Smooth muscle cell (in vitro differentiated cells): Measurements from ENCODE around the gene UBE2J2. TPM values are rescaled to one million over a fixed set of nuclear protein-coding genes. Genes with fewer than 3 reads are reported as not detected.

ENCODE experiments used
- DNase-seq: peaks from one replicate; lab custom pipeline; 2025; ENCODE audit not compliant: unreplicated experiment; lab: John Stamatoyannopoulos, UW
- H2AFZ ChIP-seq: fragments of 200-600 bp; sonication (generic); 2 replicates; pipeline ENCODE4 v1.6.0; 2016; ENCODE audit warnings: antibody characterized with exemption, low read depth, mild to moderate bottlenecking
- H3F3A ChIP-seq: fragments of 200-600 bp; sonication (generic); 2 replicates; pipeline ENCODE4 v1.6.0; 2017; ENCODE audit warnings: antibody characterized with exemption, low read depth
- H3K27ac ChIP-seq: fragments of 200-600 bp; sonication (generic); 2 replicates; pipeline ENCODE4 v1.5.1; 2016; ENCODE audit warnings: low read depth, mild to moderate bottlenecking
- H3K27me3 ChIP-seq: fragments of 200-600 bp; sonication (generic); 2 replicates; pipeline ENCODE4 v1.6.1; 2016; ENCODE audit warnings: low read depth, mild to moderate bottlenecking
- H3K36me3 ChIP-seq: fragments of 200-600 bp; sonication (generic); 2 replicates; pipeline ENCODE4 v1.5.1; 2016; ENCODE audit warnings: low read depth
- H3K4me1 ChIP-seq: fragments of 200-600 bp; sonication (generic); 2 replicates; pipeline ENCODE4 v1.5.1; 2016; ENCODE audit warnings: low read depth
- H3K4me2 ChIP-seq: fragments of 200-600 bp; sonication (generic); 2 replicates; pipeline ENCODE4 v1.6.0; 2016; ENCODE audit warnings: mild to moderate bottlenecking
- H3K4me3 ChIP-seq: fragments of 200-600 bp; sonication (generic); 2 replicates; pipeline ENCODE4 v1.5.1; 2016; ENCODE audit warnings: mild to moderate bottlenecking
- H3K79me2 ChIP-seq: fragments of 200-600 bp; sonication (generic); 2 replicates; pipeline ENCODE4 v1.6.0; 2016; ENCODE audit warnings: low read depth, mild to moderate bottlenecking
- H3K9ac ChIP-seq: fragments of 200-600 bp; sonication (generic); 2 replicates; pipeline ENCODE4 v1.6.0; 2016; ENCODE audit warnings: low read depth
- H3K9me3 ChIP-seq: fragments of 200-600 bp; sonication (generic); replicated peaks from 2 replicates; pipeline ENCODE4 v1.5.1; 2016; ENCODE audit warnings: low read depth
- H4K20me1 ChIP-seq: fragments of 200-600 bp; sonication (generic); 2 replicates; pipeline ENCODE4 v1.6.0; 2016; ENCODE audit warnings: low read depth
- WGBS: methylation state at CpG from one replicate; pipeline ENCODE4 v1.1.7; 2016; ENCODE audit warnings: low lambda C conversion rate; 5-methylcytosine and 5-hydroxymethylcytosine counted together
- polyA plus RNA-seq: library from polyadenylated mRNA; unstranded; fragments of >200 nt; fragmentation: Nextera tagmentation; extraction: Ambion mirVana; gene quantifications from 2 replicates; pipeline ENCODE4 v1.2.1, GENCODE V29; 2016
- total RNA-seq: library from RNA; depleted of rRNA; stranded (reverse); fragments of >200 nt; gene quantifications from 2 replicates; pipeline ENCODE4 v1.2.3, GENCODE V29; 2014
- TF ChIP-seq, protein P1 (sequence below): fragments of 200-600 bp; sonication (generic); IDR thresholded peaks from 2 replicates; pipeline ENCODE4 v1.5.1; 2017; ENCODE audit warnings: borderline replicate concordance, mild to moderate bottlenecking, antibody characterized with exemption; ENCODE audit not compliant: insufficient read depth, poor library complexity, severe bottlenecking

The UBE2J2 gene
- total and polyA plus RNA-seq, 2 experiments from 2014 or later: 30.2 to 72.9 TPM

GRCh38 chr1:1244192-1244811 lies 29.4 kb downstream of the UBE2J2 start:
- no peak for DNase-seq
- Histone ChIP-seq H3K4me1 (peaks cover 9% of the 10 kb centered on the region), H3K79me2 (no peaks in the 10 kb centered on the region), H3K27me3 (no peaks in the 10 kb centered on the region), H3K36me3 (no peaks in the 10 kb centered on the region), H3K4me2 (no peak overlapping the region), H3F3A (no peaks in the 10 kb centered on the region), H4K20me1 (peaks cover 17% of the 10 kb centered on the region), H3K27ac (no peak overlapping the region), H3K9ac (no peak overlapping the region), H3K4me3 (no peak overlapping the region), H2AFZ (no peak overlapping the region), H3K9me3 (no peaks in the 10 kb centered on the region)
- TF ChIP-seq, protein P1, sequence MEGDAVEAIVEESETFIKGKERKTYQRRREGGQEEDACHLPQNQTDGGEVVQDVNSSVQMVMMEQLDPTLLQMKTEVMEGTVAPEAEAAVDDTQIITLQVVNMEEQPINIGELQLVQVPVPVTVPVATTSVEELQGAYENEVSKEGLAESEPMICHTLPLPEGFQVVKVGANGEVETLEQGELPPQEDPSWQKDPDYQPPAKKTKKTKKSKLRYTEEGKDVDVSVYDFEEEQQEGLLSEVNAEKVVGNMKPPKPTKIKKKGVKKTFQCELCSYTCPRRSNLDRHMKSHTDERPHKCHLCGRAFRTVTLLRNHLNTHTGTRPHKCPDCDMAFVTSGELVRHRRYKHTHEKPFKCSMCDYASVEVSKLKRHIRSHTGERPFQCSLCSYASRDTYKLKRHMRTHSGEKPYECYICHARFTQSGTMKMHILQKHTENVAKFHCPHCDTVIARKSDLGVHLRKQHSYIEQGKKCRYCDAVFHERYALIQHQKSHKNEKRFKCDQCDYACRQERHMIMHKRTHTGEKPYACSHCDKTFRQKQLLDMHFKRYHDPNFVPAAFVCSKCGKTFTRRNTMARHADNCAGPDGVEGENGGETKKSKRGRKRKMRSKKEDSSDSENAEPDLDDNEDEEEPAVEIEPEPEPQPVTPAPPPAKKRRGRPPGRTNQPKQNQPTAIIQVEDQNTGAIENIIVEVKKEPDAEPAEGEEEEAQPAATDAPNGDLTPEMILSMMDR: no peak
- WGBS: 93% methylated on average over 28 of the region's 30 CpGs

- TF ChIP-seq, protein P1: no peak
- Histone ChIP-seq H3K4me1 (peaks cover 9% of the 10 kb centered on the region), H4K20me1 (peaks cover 17% of the 10 kb centered on the region), H3K4me3 (no peak overlapping the region), H3F3A (no peaks in the 10 kb centered on the region), H3K4me2 (no peak overlapping the region), H2AFZ (no peak overlapping the region), H3K27me3 (no peaks in the 10 kb centered on the region), H3K27ac (no peak overlapping the region), H3K79me2 (no peaks in the 10 kb centered on the region), H3K9me3 (no peaks in the 10 kb centered on the region), H3K36me3 (no peaks in the 10 kb centered on the region), H3K9ac (no peak overlapping the region)
- 77% methylated on average over 18 of the region's 23 CpGs for WGBS
- no peak for DNase-seq
These were observed 29.9 kb downstream of the UBE2J2 start for GRCh38 chr1:1243807-1244191.

GRCh38 chr1:1243266-1243660 lies 30.4 kb downstream of the UBE2J2 start:
- WGBS: 98% methylated on average over 16 of the region's 23 CpGs

More at GRCh38 chr1:1243266-1243660, 30.4 kb downstream of the UBE2J2 start:
- H3K9ac ChIP-seq: no peak overlapping the region
- peaks cover 9% of the 10 kb centered on the region for H3K4me1 ChIP-seq
- no peak overlapping the region for H3K27ac ChIP-seq
- H3K36me3 ChIP-seq: no peaks in the 10 kb centered on the region
- no peaks in the 10 kb centered on the region for H3K27me3 ChIP-seq
- TF ChIP-seq, protein P1: no peak
- H3K79me2 ChIP-seq: no peaks in the 10 kb centered on the region
- no peak for DNase-seq
- no peak overlapping the region for H3K4me3 ChIP-seq
- H3K4me2 ChIP-seq: no peak overlapping the region
- H4K20me1 ChIP-seq: peaks cover 17% of the 10 kb centered on the region
- no peaks in the 10 kb centered on the region for H3F3A ChIP-seq
- no peaks in the 10 kb centered on the region for H3K9me3 ChIP-seq
- no peak overlapping the region for H2AFZ ChIP-seq
